Neural cell (in vitro differentiated cells): Measurements from ENCODE around the gene PTEN. TPM values are rescaled to one million over a fixed set of nuclear protein-coding genes. Genes with fewer than 3 reads are reported as not detected.
"Not testable (repeated sequence)": the region's sequence is repeated elsewhere in the genome, so short reads cannot be mapped to it uniquely, and the experiment has no call there.

Experiments used
- H2AFZ ChIP-seq: fragments of 200-600, 300-800 bp; sonication (generic), shearing (Covaris generic); 2 replicates; pipeline ENCODE4 v1.6.0; 2014; ENCODE audit warnings: low read depth, mild to moderate bottlenecking, antibody characterized with exemption, low read length, moderate library complexity
- H3F3A ChIP-seq: fragments of 200-600 bp; shearing (Covaris generic); 2 replicates; pipeline ENCODE4 v1.6.1; 2016; ENCODE audit warnings: mild to moderate bottlenecking, moderate library complexity, mixed read lengths, antibody characterized with exemption, low read length; ENCODE audit not compliant: insufficient read depth, poor library complexity, severe bottlenecking
- H3K27ac ChIP-seq: fragments of 200-600, 300-800 bp; sonication (generic), shearing (Covaris generic); 2 replicates; pipeline ENCODE4 v1.5.1; 2014; ENCODE audit warnings: mild to moderate bottlenecking, low read length, moderate library complexity
- H3K27me3 ChIP-seq: fragments of 300-800, 200-600 bp; sonication (generic), shearing (Covaris generic); 2 replicates; pipeline ENCODE4 v1.6.0; 2014; ENCODE audit warnings: mild to moderate bottlenecking, low read depth, low read length, moderate library complexity; ENCODE audit not compliant: insufficient read depth
- H3K36me3 ChIP-seq: fragments of 300-800, 200-600 bp; sonication (generic), shearing (Covaris generic); 2 replicates; pipeline ENCODE4 v1.5.1; 2014; ENCODE audit warnings: mild to moderate bottlenecking, antibody characterized with exemption, low read length, moderate library complexity; ENCODE audit not compliant: insufficient read depth
- H3K4me2 ChIP-seq: fragments of 300-800, 200-600 bp; sonication (generic), shearing (Covaris generic); 2 replicates; pipeline ENCODE4 v1.6.0; 2014; ENCODE audit warnings: mild to moderate bottlenecking, low read length
- H3K4me3 ChIP-seq: fragments of 300-800, 200-600 bp; sonication (generic), shearing (Covaris generic); 2 replicates; pipeline ENCODE4 v1.5.1; 2014; ENCODE audit warnings: mild to moderate bottlenecking, low read length, moderate library complexity
- H3K79me2 ChIP-seq: fragments of 200-600 bp; shearing (Covaris generic); replicated peaks from 2 replicates; pipeline ENCODE4 v1.6.0; 2014; ENCODE audit warnings: mild to moderate bottlenecking, low read length, moderate library complexity; ENCODE audit not compliant: insufficient read depth
- H3K9ac ChIP-seq: fragments of 300-800, 200-600 bp; sonication (generic), shearing (Covaris generic); 2 replicates; pipeline ENCODE4 v1.6.1; 2016; ENCODE audit warnings: mild to moderate bottlenecking, low read length, mixed read lengths
- H3K9me2 ChIP-seq: fragments of 200-600 bp; shearing (Covaris generic); 2 replicates; pipeline ENCODE4 v1.6.1; 2016; ENCODE audit warnings: mild to moderate bottlenecking, low read length, mixed read lengths; ENCODE audit not compliant: insufficient read depth
- H3K9me3 ChIP-seq: fragments of 200-600, 300-800 bp; sonication (generic), shearing (Covaris generic); 2 replicates; pipeline ENCODE4 v1.6.1; 2016; ENCODE audit warnings: mild to moderate bottlenecking, mixed run types, low read length, moderate library complexity, mixed read lengths
- H4K20me1 ChIP-seq: fragments of 200-600 bp; shearing (Covaris generic); 2 replicates; pipeline ENCODE4 v1.6.1; 2016; ENCODE audit warnings: mild to moderate bottlenecking, mixed run types; ENCODE audit not compliant: insufficient read depth
- CTCF ChIP-seq: fragments of 450-650 bp; IDR thresholded peaks from 2 replicates; pipeline ENCODE4 v1.5.1; 2014; ENCODE audit warnings: antibody characterized with exemption, mild to moderate bottlenecking, moderate library complexity; ENCODE audit not compliant: poor library complexity, severe bottlenecking
- EP300 ChIP-seq: fragments of 450-650 bp; conservative IDR thresholded peaks from 2 replicates; pipeline ENCODE4 v1.6.1; 2014; ENCODE audit warnings: antibody characterized with exemption, mild to moderate bottlenecking, moderate library complexity; ENCODE audit not compliant: poor library complexity, severe bottlenecking
- EZH2 ChIP-seq: fragments of 200-600, 300-800 bp; shearing (Covaris generic), sonication (generic); IDR thresholded peaks from 2 replicates; pipeline ENCODE4 v1.6.1; 2014; ENCODE audit warnings: antibody characterized with exemption, low read length, borderline replicate concordance, mild to moderate bottlenecking; ENCODE audit not compliant: insufficient read depth, poor library complexity, severe bottlenecking
- MXI1 ChIP-seq: fragments of 450-650 bp; conservative IDR thresholded peaks from 2 replicates; pipeline ENCODE4 v1.6.1; 2014; ENCODE audit warnings: antibody characterized with exemption, mild to moderate bottlenecking; ENCODE audit not compliant: poor library complexity, severe bottlenecking
- POLR2AphosphoS5 ChIP-seq: IDR thresholded peaks from 2 replicates; pipeline ENCODE4 v1.6.1; 2012
- RAD21 ChIP-seq: fragments of 450-650 bp; conservative IDR thresholded peaks from 2 replicates; pipeline ENCODE4 v1.6.1; 2014; ENCODE audit warnings: antibody characterized with exemption, mild to moderate bottlenecking, moderate library complexity
- REST ChIP-seq: IDR thresholded peaks from 2 replicates; pipeline ENCODE4 v1.6.1; 2012; ENCODE audit warnings: borderline replicate concordance
- SMC3 ChIP-seq: fragments of 450-650 bp; conservative IDR thresholded peaks from 2 replicates; pipeline ENCODE4 v1.6.1; 2014; ENCODE audit warnings: antibody characterized with exemption, mild to moderate bottlenecking, moderate library complexity; ENCODE audit not compliant: poor library complexity
- TAF1 ChIP-seq: IDR thresholded peaks from 2 replicates; pipeline ENCODE4 v1.6.1; 2012; ENCODE audit warnings: low read depth
- polyA plus RNA-seq: library from polyadenylated mRNA; depleted of rRNA; stranded (reverse); fragments of >200 nt; gene quantifications from 2 replicates; pipeline ENCODE4 v1.2.3, GENCODE V29; 2014

Gene PTEN
- polyA plus RNA-seq, 1 donor from 2014 or later: 47.3 TPM

- TF ChIP-seq RAD21 (peak; percentile 73), TAF1 (no peak), SMC3 (peak; percentile 74), CTCF (peak; percentile 69)
- no peak overlapping the region for H3K27ac ChIP-seq
- H3K9ac ChIP-seq: no peak overlapping the region
- H3F3A ChIP-seq: no peaks in the 10 kb centered on the region
- H3K36me3 ChIP-seq: no peaks in the 10 kb centered on the region
- H4K20me1 ChIP-seq: no peaks in the 10 kb centered on the region
- H3K27me3 ChIP-seq: no peaks in the 10 kb centered on the region
- no peak overlapping the region for H3K4me3 ChIP-seq
- H3K9me3 ChIP-seq: no peaks in the 10 kb centered on the region
- H3K79me2 ChIP-seq: no peaks in the 10 kb centered on the region
- no peak overlapping the region for H3K4me2 ChIP-seq
- no peaks in the 10 kb centered on the region for H3K9me2 ChIP-seq
- H2AFZ ChIP-seq: no peak overlapping the region
Measured at GRCh38 chr10:87850742-87851205, 12.7 kb upstream of the PTEN start.

DNA sequence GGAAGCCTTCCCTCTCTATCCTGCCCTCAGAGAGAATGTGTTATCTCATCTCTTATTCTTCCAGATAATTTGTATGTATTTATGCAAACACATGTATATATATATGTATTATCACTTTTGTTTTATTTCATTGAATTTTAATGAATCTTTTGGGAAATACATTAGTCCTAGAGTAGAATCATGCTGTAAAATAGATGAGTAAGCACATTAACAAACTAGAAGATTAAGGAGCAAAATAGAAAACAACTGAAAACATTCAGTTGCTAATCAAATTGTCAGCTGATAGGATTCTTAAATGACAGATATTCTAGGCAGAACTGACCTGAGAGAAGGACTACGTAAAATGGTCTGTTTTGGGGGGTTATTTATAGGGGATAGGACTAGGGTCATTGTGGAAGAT is 11.3 kb upstream of the PTEN start:
- TF ChIP-seq REST: no peak
- TF ChIP-seq SMC3: no peak
- TF ChIP-seq MXI1: no peak
- no peak for TF ChIP-seq POLR2AphosphoS5
- TF ChIP-seq EP300: no peak
- TF ChIP-seq TAF1: no peak
- TF ChIP-seq CTCF: no peak
- TF ChIP-seq EZH2: no peak
- TF ChIP-seq RAD21: no peak
- H3K27me3 ChIP-seq: no peaks in the 10 kb centered on the region
- no peak overlapping the region for H2AFZ ChIP-seq
- H3K36me3 ChIP-seq: no peaks in the 10 kb centered on the region
- no peaks in the 10 kb centered on the region for H4K20me1 ChIP-seq
- H3K4me3 ChIP-seq: no peak overlapping the region
- H3K79me2 ChIP-seq: no peaks in the 10 kb centered on the region
- no peaks in the 10 kb centered on the region for H3K9me3 ChIP-seq
- H3K4me2 ChIP-seq: no peak overlapping the region
- no peaks in the 10 kb centered on the region for H3F3A ChIP-seq
- H3K9ac ChIP-seq: no peak overlapping the region
- no peaks in the 10 kb centered on the region for H3K9me2 ChIP-seq
- no peak overlapping the region for H3K27ac ChIP-seq

DNA sequence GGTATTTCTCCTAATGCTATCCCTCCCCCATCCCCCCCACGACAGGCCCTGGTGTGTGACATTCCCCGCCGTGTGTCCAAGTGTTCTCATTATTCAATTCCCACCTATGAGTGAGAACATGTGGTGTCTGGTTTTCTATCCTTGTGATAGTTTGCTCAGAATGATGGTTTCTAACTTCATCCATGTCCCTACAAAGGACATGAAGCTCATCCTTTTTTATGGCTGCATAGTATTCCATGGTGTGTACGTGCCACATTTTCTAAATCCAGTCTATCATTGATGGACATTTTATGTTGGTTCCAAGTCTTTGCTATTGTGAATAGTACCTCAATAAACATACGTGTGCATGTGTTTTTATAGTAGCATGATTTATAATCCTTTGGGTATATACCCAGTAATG is 8.2 kb upstream of the PTEN start:
- not testable (repeated sequence) for H3K9me2 ChIP-seq, H3K9ac ChIP-seq, H3K4me3 ChIP-seq, H3K79me2 ChIP-seq, H3K27ac ChIP-seq, H3K27me3 ChIP-seq, H2AFZ ChIP-seq, H3K36me3 ChIP-seq, H3K9me3 ChIP-seq, H3K4me2 ChIP-seq, H4K20me1 ChIP-seq, H3F3A ChIP-seq

DNA sequence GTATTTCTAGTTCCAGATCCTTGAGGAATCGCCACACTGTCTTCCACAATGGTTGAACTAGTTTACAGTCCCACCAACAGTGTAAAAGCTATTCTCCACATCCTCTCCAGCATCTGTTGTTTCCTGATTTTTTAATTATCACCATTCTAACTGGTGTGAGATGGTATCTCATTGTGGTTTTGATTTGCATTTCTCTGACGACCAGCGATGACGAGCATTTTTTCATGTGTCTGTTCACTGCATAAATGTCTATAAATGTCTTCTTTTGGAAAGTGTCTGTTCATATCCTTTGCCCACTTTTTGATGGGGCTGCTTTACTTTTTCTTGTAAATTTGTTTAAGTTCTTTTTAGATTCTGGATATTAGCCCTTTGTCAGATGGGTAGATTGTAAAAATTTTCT is 7.8 kb upstream of the PTEN start:
- not testable (repeated sequence) for H2AFZ ChIP-seq, H3K9ac ChIP-seq, H3K36me3 ChIP-seq, H3K4me3 ChIP-seq, H3K27me3 ChIP-seq, H4K20me1 ChIP-seq, H3K79me2 ChIP-seq, H3K27ac ChIP-seq, H3K9me3 ChIP-seq, H3F3A ChIP-seq, H3K9me2 ChIP-seq, H3K4me2 ChIP-seq
